GM12878 (cell line): ENCODE measurements around the gene RAB40B. TPM values are rescaled to one million over a fixed set of nuclear protein-coding genes. Genes with fewer than 3 reads are reported as not detected.

Source experiments
- ATAC-seq: fragments of 200-7000 bp; cut with Tn5 transposase; 3 replicates; pipeline ENCODE4 v1.9.1; 2020; ENCODE audit warnings: mild to moderate bottlenecking, moderate library complexity
- BruUV-seq: library from RNA; stranded (reverse); fragments of 400-500 nt; replicated peaks from 2 replicates; lab custom pipeline; 2021; lab: Mats Ljungman, UMichigan
- CTCF ChIA-PET: fragments of 300-600 bp; sonication (Branson Sonifier 250); formaldehyde crosslinking; extraction: SDS; loops from one replicate; lab custom pipeline; 2021; ENCODE audit warnings: inconsistent platforms; lab: Yijun Ruan, JAX
- POLR2A ChIA-PET: fragments of 350-600 bp; formaldehyde crosslinking; extraction: SDS; loops from one replicate; lab custom pipeline; 2021; ENCODE audit warnings: inconsistent platforms; lab: Charles Lee
- RAD21 ChIA-PET: fragments of 300-600 bp; sonication (Branson Sonifier 250); formaldehyde crosslinking; loops from one replicate; lab custom pipeline; 2023; ENCODE audit warnings: antibody characterized with exemption; ENCODE audit not compliant: unreplicated experiment; lab: Charles Lee
- SMC1A ChIA-PET: fragments of 300-600 bp; sonication (Branson Sonifier 250); formaldehyde crosslinking; loops from one replicate; lab custom pipeline; 2023; ENCODE audit not compliant: unreplicated experiment, uncharacterized antibody; lab: Charles Lee
- DNase-seq: peaks from one replicate; pipeline ENCODE4 v3.0.0-alpha.2; 2011; ENCODE audit warnings: low read depth, low spot score
- FAIRE-seq: peaks from 3 replicates; lab custom pipeline; 2011; peaks lifted over from hg19 to GRCh38; lab: Jason Lieb, UNC
- H2AFZ ChIP-seq: 2 replicates; pipeline ENCODE4 v1.6.0; 2011; ENCODE audit warnings: low read depth, low read length, control low read depth; ENCODE audit not compliant: control insufficient read depth
- H3K27ac ChIP-seq: 2 replicates; pipeline ENCODE4 v1.5.1; 2011; ENCODE audit warnings: control low read depth; ENCODE audit not compliant: control insufficient read depth, insufficient read depth
- H3K27me3 ChIP-seq, 2 experiments: replicated peaks in 1 of 2; 2 replicates each; pipeline versions ENCODE4 v1.6.0 to v1.6.1; 2011; ENCODE audit warnings: low read length in 1 of 2; ENCODE audit not compliant: control insufficient read depth in 2 of 2, insufficient read depth in 2 of 2
- H3K36me3 ChIP-seq, 2 experiments: 2 replicates each; pipeline ENCODE4 v1.5.1; 2011; ENCODE audit warnings: low read length in 1 of 2; ENCODE audit not compliant: control insufficient read depth in 2 of 2, insufficient read depth in 2 of 2
- H3K4me1 ChIP-seq: 2 replicates; pipeline ENCODE4 v1.6.1; 2011; ENCODE audit warnings: mild to moderate bottlenecking, low read length, moderate library complexity, mixed read lengths; ENCODE audit not compliant: control insufficient read depth, insufficient read depth
- H3K4me2 ChIP-seq: 2 replicates; pipeline ENCODE4 v1.6.0; 2011; ENCODE audit warnings: control low read depth; ENCODE audit not compliant: control insufficient read depth, insufficient read depth
- H3K4me3 ChIP-seq: fragments of 200-600 bp; sonication (generic); 2 replicates; pipeline ENCODE4 v1.5.1; 2016
- H3K79me2 ChIP-seq: 2 replicates; pipeline ENCODE4 v1.6.0; 2011; ENCODE audit warnings: low read length; ENCODE audit not compliant: control insufficient read depth, insufficient read depth
- H3K9ac ChIP-seq: 2 replicates; pipeline ENCODE4 v1.8.0; 2011; ENCODE audit warnings: low read length, control low read depth, mixed read lengths; ENCODE audit not compliant: control insufficient read depth, insufficient read depth
- H3K9me3 ChIP-seq: replicated peaks from 3 replicates; pipeline ENCODE4 v1.5.1; 2011; ENCODE audit warnings: mild to moderate bottlenecking, low read length; ENCODE audit not compliant: control insufficient read depth, insufficient read depth
- H4K20me1 ChIP-seq: 2 replicates; pipeline ENCODE4 v1.6.0; 2011; ENCODE audit not compliant: control insufficient read depth, insufficient read depth
- ATF7 ChIP-seq: fragments of 450-650 bp; IDR thresholded peaks from 2 replicates; pipeline ENCODE4 v1.6.1; 2016; ENCODE audit warnings: low read depth, mild to moderate bottlenecking
- BCL11A ChIP-seq: IDR thresholded peaks from 2 replicates; pipeline ENCODE4 v1.6.1; 2011; ENCODE audit warnings: low read depth, low read length
- BHLHE40 ChIP-seq, 2 experiments: fragments of 450-650 bp in 1 of 2; IDR thresholded peaks; 2 replicates each; pipeline ENCODE4 v1.6.1; 2011 to 2017; ENCODE audit warnings: low read depth in 2 of 2, borderline replicate concordance in 1 of 2, improper control_type of control experiment in 1 of 2, low read length in 1 of 2, mild to moderate bottlenecking in 1 of 2
- CBFB ChIP-seq: IDR thresholded peaks from 2 replicates; pipeline ENCODE4 v1.6.1; 2016; ENCODE audit warnings: antibody characterized with exemption, low read depth
- ETV6 ChIP-seq, 2 experiments: fragments of 450-650 bp in 1 of 2; IDR thresholded peaks in 1 of 2; conservative IDR thresholded peaks in 1 of 2; 2 replicates each; pipeline ENCODE4 v1.6.1; 2014; ENCODE audit warnings: antibody characterized with exemption in 1 of 2, borderline replicate concordance in 1 of 2, low read depth in 1 of 2, mild to moderate bottlenecking in 1 of 2, moderate library complexity in 1 of 2
- EZH2 ChIP-seq: IDR thresholded peaks from 2 replicates; pipeline ENCODE4 v1.6.1; 2012; ENCODE audit warnings: low read depth, mild to moderate bottlenecking, control low read depth, inconsistent platforms, low read length, borderline replicate concordance; ENCODE audit not compliant: control insufficient read depth
- GABPA ChIP-seq: IDR thresholded peaks from 2 replicates; pipeline ENCODE4 v1.6.1; 2014; ENCODE audit warnings: antibody characterized with exemption, low read depth, mild to moderate bottlenecking, inconsistent platforms
- JUNB ChIP-seq: IDR thresholded peaks from 2 replicates; pipeline ENCODE4 v1.6.1; 2016; ENCODE audit warnings: antibody characterized with exemption, mild to moderate bottlenecking
- LARP7 ChIP-seq: fragments of 450-650 bp; IDR thresholded peaks from 2 replicates; pipeline ENCODE4 v1.6.1; 2017; ENCODE audit warnings: mild to moderate bottlenecking
- MTA3 ChIP-seq: IDR thresholded peaks from 2 replicates; pipeline ENCODE4 v1.6.1; 2012; ENCODE audit warnings: low read length, inconsistent platforms, borderline replicate concordance
- MYC ChIP-seq: IDR thresholded peaks from 2 replicates; pipeline ENCODE4 v1.6.1; 2011; ENCODE audit warnings: mild to moderate bottlenecking, low read length, moderate library complexity, inconsistent platforms; ENCODE audit not compliant: insufficient read depth, insufficient replicate concordance, insufficient read length, severe bottlenecking
- POLR2AphosphoS2 ChIP-seq: IDR thresholded peaks from 2 replicates; pipeline ENCODE4 v1.6.1; 2011; ENCODE audit warnings: low read depth, mild to moderate bottlenecking, low read length, improper control_type of control experiment, moderate library complexity
- RBBP5 ChIP-seq: fragments of 200-600 bp; sonication (generic); conservative IDR thresholded peaks from 2 replicates; pipeline ENCODE4 v1.6.1; 2016
- STAT1 ChIP-seq: fragments of 450-650 bp; conservative IDR thresholded peaks from 2 replicates; pipeline ENCODE4 v1.6.1; 2014; ENCODE audit warnings: antibody characterized with exemption, mild to moderate bottlenecking
- ZNF384 ChIP-seq: IDR thresholded peaks from 2 replicates; pipeline ENCODE4 v1.6.1; 2012; ENCODE audit warnings: low read depth, mild to moderate bottlenecking, low read length, improper control_type of control experiment, borderline replicate concordance
- WGBS: methylation state at CpG from one replicate; pipeline ENCODE4 v1.1.6; 2016; ENCODE audit warnings: low lambda C conversion rate; ENCODE audit not compliant: insufficient replicate concordance, insufficient coverage; ENCODE audit errors: missing lambda C conversion rate; 5-methylcytosine and 5-hydroxymethylcytosine counted together
- in situ Hi-C: fragments of 300-500 bp; cut with MboI; formaldehyde crosslinking; loops from 9 replicates; pipeline ENCODE4 v1.14.3; 2018; ENCODE audit warnings: mixed read lengths
- intact Hi-C: fragments of 100-400 bp; cut with micrococcal nuclease; formaldehyde crosslinking; loops from one replicate; pipeline ENCODE4 v1.14.2; 2022; ENCODE audit not compliant: unreplicated experiment
- polyA plus RNA-seq, 11 experiments: library from polyadenylated mRNA; depleted of rRNA in 4 of 11; unstranded in 6 of 11; stranded (reverse) in 5 of 11; fragments of >200 nt; fragmentation: Nextera tagmentation in 4 of 11; fragmentation: Illumina TruSeq in 1 of 11; extraction: Ambion mirVana in 4 of 11; extraction: Trizol in 1 of 11; gene quantifications; 1 replicate in 1 of 11; 2 replicates in 10 of 11; pipeline versions ENCODE4 v1.2.1 to v1.2.3, GENCODE V29; 2011 to 2016; ENCODE audit warnings: inconsistent platforms in 2 of 11, missing spikeins in 2 of 11, low read depth in 1 of 11
- total RNA-seq, 4 experiments: library from RNA; depleted of rRNA in 3 of 4; stranded (reverse); fragments of >200 nt in 3 of 4; fragmentation: Illumina TruSeq in 1 of 4; extraction: Trizol in 1 of 4; gene quantifications; 2 replicates each; pipeline versions ENCODE4 v1.2.1 to v1.2.3, GENCODE V29; 2013 to 2021

Gene RAB40B
- total and polyA plus RNA-seq, 10 of the 15 experiments (the other 5 are each of a cell fraction or from before 2014, with no cell fraction given): 0.06 to 2.8 (median 1.4) TPM

- TF ChIP-seq MYC: no peak
- no peak for TF ChIP-seq POLR2AphosphoS2
Observed at GRCh38 chr17:82619211-82619610, 79.3 kb downstream of the RAB40B start (continued).

- no peak for FAIRE-seq
- POLR2A ChIA-PET: interaction anchor here (1.0 kb wide), 1 partner anchor 36 kb away, joined by 3 read pairs; no protein-coding TSS in a partner anchor
- SMC1A ChIA-PET: interaction anchor here (0.5 kb wide), 1 partner anchor 30 kb away, joined by 3 read pairs; no protein-coding TSS in a partner anchor
- ATAC-seq: no peak
- DNase-seq: no peak
- in situ Hi-C loops: no loop called here
- 98% methylated on average over 22 of the region's 22 CpGs for WGBS
- no peaks in the 10 kb centered on the region for H3K9me3 ChIP-seq
- CTCF ChIA-PET: interaction anchor here (0.6 kb wide), 1 partner anchor 307 kb away, joined by 3 read pairs; no protein-coding TSS in a partner anchor
- intact Hi-C loops: no loop called here
- TF ChIP-seq RBBP5: no peak
- TF ChIP-seq ATF7: no peak
- no peak for TF ChIP-seq GABPA
- no peak for TF ChIP-seq MTA3
- TF ChIP-seq BCL11A: no peak
- no peak for TF ChIP-seq MYC
- no peak for TF ChIP-seq JUNB
- TF ChIP-seq LARP7: no peak
- no peak for TF ChIP-seq ETV6 (conservative IDR thresholded peaks at IDR 0.05 in 1 of 2, IDR thresholded peaks at IDR 0.05 in 1 of 2; ENCODE audit: borderline replicate concordance in 1 of 2, low read depth in 1 of 2)
- TF ChIP-seq STAT1: no peak
- no peak for TF ChIP-seq BHLHE40 (IDR thresholded peaks at IDR 0.05; ENCODE audit: borderline replicate concordance in 1 of 2, low read depth in 2 of 2, low read length in 1 of 2)
- TF ChIP-seq CBFB: no peak
- TF ChIP-seq EZH2: no peak
- TF ChIP-seq ZNF384: no peak
- H4K20me1 ChIP-seq: no peaks in the 10 kb centered on the region
- no peak overlapping the region for H2AFZ ChIP-seq
- no peaks in the 10 kb centered on the region for H3K79me2 ChIP-seq
- no peak overlapping the region for H3K27ac ChIP-seq
- H3K36me3 ChIP-seq: peaks cover 9 to 17% of the 10 kb centered on the region in 2 experiments
- RAD21 ChIA-PET: no interaction called here
- H3K4me1 ChIP-seq: no peaks in the 10 kb centered on the region
- no peaks in the 10 kb centered on the region for H3K27me3 ChIP-seq
- no peak overlapping the region for H3K4me2 ChIP-seq
- H3K9ac ChIP-seq: no peak overlapping the region
- no peak overlapping the region for H3K4me3 ChIP-seq
- BruUV-seq: no TSS peak
Observed at GRCh38 chr17:82616021-82616711, 82.3 kb downstream of the RAB40B start.
